BJ (cell line): ENCODE measurements around the gene SUV39H1. TPM values are rescaled to one million over a fixed set of nuclear protein-coding genes. Genes with fewer than 3 reads are reported as not detected.

Source experiments
- CTCF ChIA-PET: fragments of 350-600 bp; formaldehyde crosslinking; extraction: SDS; loops from one replicate; lab custom pipeline; 2021; ENCODE audit warnings: antibody characterized with exemption, inconsistent platforms; lab: Yijun Ruan, JAX
- POLR2A ChIA-PET: fragments of 300-600 bp; sonication (Branson Sonifier 250); formaldehyde crosslinking; extraction: SDS; loops from one replicate; lab custom pipeline; 2021; ENCODE audit warnings: antibody characterized with exemption; lab: Charles Lee
- DNase-seq: peaks from one replicate; pipeline ENCODE4 v3.0.0-alpha.2; 2011; ENCODE audit warnings: low read depth
- H3K27me3 ChIP-seq: 2 replicates; pipeline ENCODE4 v1.6.0; 2011; ENCODE audit warnings: low read length; ENCODE audit not compliant: control insufficient read depth, insufficient read depth
- H3K36me3 ChIP-seq: 2 replicates; pipeline ENCODE4 v1.5.1; 2011; ENCODE audit warnings: low read length; ENCODE audit not compliant: control insufficient read depth, insufficient read depth
- H3K4me3 ChIP-seq: 2 replicates; pipeline ENCODE4 v1.5.1; 2011; ENCODE audit warnings: low read depth, mild to moderate bottlenecking, control low read depth, low read length
- CTCF ChIP-seq: IDR thresholded peaks from 2 replicates; pipeline ENCODE4 v1.5.1; 2011; ENCODE audit warnings: low read depth, mild to moderate bottlenecking, control low read depth, inconsistent platforms, low read length, moderate library complexity; ENCODE audit not compliant: insufficient read depth
- polyA plus RNA-seq: library from polyadenylated mRNA; depleted of rRNA; stranded (reverse); fragments of >200 nt; gene quantifications from 2 replicates; pipeline ENCODE4 v1.2.3, GENCODE V29; 2011

Gene SUV39H1
- polyA plus RNA-seq, 1 experiment, result 9.7 TPM

DNA sequence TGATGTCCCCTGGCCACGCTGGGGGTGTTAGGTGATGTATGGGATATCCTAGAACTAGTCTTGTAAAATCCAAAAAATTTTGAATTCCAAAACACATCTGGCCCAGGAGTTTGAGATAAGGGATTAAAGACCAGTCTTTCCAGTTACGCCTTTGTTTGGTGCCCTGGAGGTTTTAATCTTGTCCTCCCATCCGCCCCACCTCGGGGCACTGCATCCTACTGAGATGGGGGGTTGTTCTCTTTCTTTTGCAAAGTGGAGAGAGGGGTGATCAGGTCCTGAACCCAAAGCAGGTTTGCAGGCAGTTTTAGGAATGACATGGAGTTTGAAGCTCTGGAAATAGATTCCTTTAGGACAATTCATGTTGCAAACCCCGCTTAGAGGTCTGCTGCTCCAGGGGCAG, 1.8 kb downstream of the SUV39H1 start:
- ChIA-PET POLR2A (no interaction called here), CTCF (no interaction called here)
- no peak overlapping the region for H3K4me3 ChIP-seq
- peaks cover 2% of the 10 kb centered on the region; the same call in 1 of the 2 replicates for H3K36me3 ChIP-seq
- TF ChIP-seq CTCF, result no peak
- H3K27me3 ChIP-seq, result no peaks in the 10 kb centered on the region
- DNase-seq, result no peak

- ChIA-PET POLR2A (no interaction called here), CTCF (no interaction called here)
- no peak for TF ChIP-seq CTCF
- Histone ChIP-seq H3K27me3 (no peaks in the 10 kb centered on the region), H3K36me3 (peaks cover 2% of the 10 kb centered on the region; the same call in 1 of the 2 replicates), H3K4me3 (no peak overlapping the region)
- DNase-seq, result no peak
Measured at GRCh38 chrX:48700246-48700645, 3.7 kb downstream of the SUV39H1 start.

- no peaks in the 10 kb centered on the region for H3K27me3 ChIP-seq
- ChIA-PET CTCF (no interaction called here), POLR2A (no interaction called here)
- H3K36me3 ChIP-seq, result peaks cover 2% of the 10 kb centered on the region; the same call in 1 of the 2 replicates
- TF ChIP-seq CTCF, result no peak
- no peak for DNase-seq
- H3K4me3 ChIP-seq, result no peak overlapping the region
Measured at GRCh38 chrX:48700951-48701653, 4.6 kb downstream of the SUV39H1 start.

GRCh38 chrX:48702032-48702431, 5.5 kb downstream of the SUV39H1 start:
- CTCF ChIA-PET, result no interaction called here
- TF ChIP-seq CTCF, result no peak
- Histone ChIP-seq H3K36me3 (peaks cover 2% of the 10 kb centered on the region; the same call in 1 of the 2 replicates), H3K27me3 (no peaks in the 10 kb centered on the region), H3K4me3 (no peak overlapping the region)
- DNase-seq, result no peak
- POLR2A ChIA-PET, result no interaction called here

DNA sequence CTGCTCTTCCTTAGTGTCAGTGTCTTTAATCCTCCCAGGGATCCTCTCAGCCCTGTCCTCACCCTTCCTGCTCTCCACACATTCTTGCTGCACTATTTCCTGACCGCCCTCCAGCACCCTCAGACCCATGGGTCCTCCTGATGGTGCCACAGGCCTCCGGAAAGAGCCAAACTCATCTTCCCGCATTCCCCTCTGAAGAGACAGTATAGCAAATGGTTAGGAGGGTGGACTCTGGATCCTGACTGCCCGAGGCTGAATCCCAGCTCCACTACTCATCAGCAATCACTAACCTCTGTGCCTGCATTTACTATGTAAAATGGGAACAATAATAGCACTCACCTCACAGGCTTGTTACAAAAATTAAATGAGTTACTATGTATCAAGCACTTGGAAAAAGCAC, 6.2 kb downstream of the SUV39H1 start:
- Histone ChIP-seq H3K4me3 (no peak overlapping the region), H3K27me3 (no peaks in the 10 kb centered on the region), H3K36me3 (peaks cover 2% of the 10 kb centered on the region; the same call in 1 of the 2 replicates)
- POLR2A ChIA-PET, result no interaction called here
- TF ChIP-seq CTCF, result no peak
- CTCF ChIA-PET, result no interaction called here
- DNase-seq, result no peak
